ENCODE data around the gene FIP1L1. TPM values are rescaled to one million over a fixed set of nuclear protein-coding genes. Genes with fewer than 3 reads are reported as not detected.

Gene FIP1L1
- total RNA-seq, 1 donor from 2014 or later, result 56.6 TPM

GRCh38 chr4:53421791-53422190 lies 44.4 kb downstream of the FIP1L1 start:
- no peaks in the 10 kb centered on the region for H3K36me3 ChIP-seq (ENCODE audit: control insufficient read depth, insufficient read depth, low read length)
- H3K27me3 ChIP-seq (ENCODE audit: control insufficient read depth, insufficient read depth, low read length), result no peaks in the 10 kb centered on the region
- H3K4me3 ChIP-seq (ENCODE audit: low read depth, low read length), result no peak overlapping the region
- TF ChIP-seq CTCF (IDR thresholded peaks at IDR 0.05; ENCODE audit: insufficient read depth, low read length, poor library complexity, severe bottlenecking), result no peak
- DNase-seq (ENCODE audit: low read depth), result no peak

- Histone ChIP-seq H3K27me3 (ENCODE audit: control insufficient read depth, insufficient read depth, low read length) (no peaks in the 10 kb centered on the region), H3K4me3 (ENCODE audit: low read depth, low read length) (no peak overlapping the region), H3K36me3 (ENCODE audit: control insufficient read depth, insufficient read depth, low read length) (no peaks in the 10 kb centered on the region)
- TF ChIP-seq CTCF (IDR thresholded peaks at IDR 0.05; ENCODE audit: insufficient read depth, low read length, poor library complexity, severe bottlenecking), result no peak
- DNase-seq (ENCODE audit: low read depth), result no peak
These were observed 44.9 kb downstream of the FIP1L1 start for GRCh38 chr4:53422367-53422766.

- H3K36me3 ChIP-seq (ENCODE audit: control insufficient read depth, insufficient read depth, low read length), result no peaks in the 10 kb centered on the region
- no peak for TF ChIP-seq CTCF (IDR thresholded peaks at IDR 0.05; ENCODE audit: insufficient read depth, low read length, poor library complexity, severe bottlenecking)
- no peaks in the 10 kb centered on the region for H3K27me3 ChIP-seq (ENCODE audit: control insufficient read depth, insufficient read depth, low read length)
- H3K4me3 ChIP-seq (ENCODE audit: low read depth, low read length), result no peak overlapping the region
- DNase-seq (ENCODE audit: low read depth), result no peak
These were observed 46.8 kb downstream of the FIP1L1 start for GRCh38 chr4:53424280-53424679.

DNA sequence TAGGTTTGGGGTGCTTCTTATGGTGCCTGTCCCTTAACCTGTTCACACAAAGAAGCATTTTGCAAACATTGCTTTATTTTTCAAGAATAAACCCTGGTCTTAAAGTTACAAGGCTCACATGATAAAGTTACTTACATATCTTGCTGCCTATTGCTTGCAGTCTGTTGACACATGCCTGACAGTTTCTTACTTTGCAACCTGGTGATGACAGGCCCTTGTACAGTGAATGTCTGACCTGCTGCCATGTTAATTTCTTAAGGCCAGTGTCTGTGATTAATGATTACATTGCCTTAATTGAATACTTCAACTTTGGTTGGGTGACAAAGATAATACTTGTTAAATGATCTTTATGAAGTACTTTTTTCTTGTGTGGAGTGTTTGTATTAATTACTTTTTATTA lies 49.9 kb downstream of the FIP1L1 start:
- DNase-seq (ENCODE audit: low read depth), result no peak
- no peak overlapping the region for H3K4me3 ChIP-seq (ENCODE audit: low read depth, low read length)
- TF ChIP-seq CTCF (IDR thresholded peaks at IDR 0.05; ENCODE audit: insufficient read depth, low read length, poor library complexity, severe bottlenecking), result no peak
- no peaks in the 10 kb centered on the region for H3K36me3 ChIP-seq (ENCODE audit: control insufficient read depth, insufficient read depth, low read length)
- H3K27me3 ChIP-seq (ENCODE audit: control insufficient read depth, insufficient read depth, low read length), result no peaks in the 10 kb centered on the region

DNA sequence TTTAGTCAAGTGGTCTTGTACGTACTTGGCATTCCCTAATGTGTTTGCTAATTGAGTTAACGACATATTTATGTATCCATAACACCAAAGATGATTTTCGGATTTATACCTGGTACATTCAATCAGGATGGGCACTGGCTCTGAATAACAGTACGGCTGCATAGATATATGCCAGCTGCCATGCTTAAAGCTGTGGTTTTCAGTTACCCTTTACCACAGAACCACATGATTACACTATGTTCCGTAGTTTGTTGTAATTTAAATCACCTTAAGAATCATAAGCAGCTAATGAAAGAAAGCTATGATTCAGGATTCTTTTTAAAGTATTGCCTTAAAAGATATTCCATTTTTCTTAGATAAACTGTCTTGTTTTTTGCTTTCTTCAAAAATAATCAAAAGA lies 53.6 kb downstream of the FIP1L1 start:
- no peak for TF ChIP-seq CTCF (IDR thresholded peaks at IDR 0.05; ENCODE audit: insufficient read depth, low read length, poor library complexity, severe bottlenecking)
- no peaks in the 10 kb centered on the region for H3K36me3 ChIP-seq (ENCODE audit: control insufficient read depth, insufficient read depth, low read length)
- no peak for DNase-seq (ENCODE audit: low read depth)

DNA sequence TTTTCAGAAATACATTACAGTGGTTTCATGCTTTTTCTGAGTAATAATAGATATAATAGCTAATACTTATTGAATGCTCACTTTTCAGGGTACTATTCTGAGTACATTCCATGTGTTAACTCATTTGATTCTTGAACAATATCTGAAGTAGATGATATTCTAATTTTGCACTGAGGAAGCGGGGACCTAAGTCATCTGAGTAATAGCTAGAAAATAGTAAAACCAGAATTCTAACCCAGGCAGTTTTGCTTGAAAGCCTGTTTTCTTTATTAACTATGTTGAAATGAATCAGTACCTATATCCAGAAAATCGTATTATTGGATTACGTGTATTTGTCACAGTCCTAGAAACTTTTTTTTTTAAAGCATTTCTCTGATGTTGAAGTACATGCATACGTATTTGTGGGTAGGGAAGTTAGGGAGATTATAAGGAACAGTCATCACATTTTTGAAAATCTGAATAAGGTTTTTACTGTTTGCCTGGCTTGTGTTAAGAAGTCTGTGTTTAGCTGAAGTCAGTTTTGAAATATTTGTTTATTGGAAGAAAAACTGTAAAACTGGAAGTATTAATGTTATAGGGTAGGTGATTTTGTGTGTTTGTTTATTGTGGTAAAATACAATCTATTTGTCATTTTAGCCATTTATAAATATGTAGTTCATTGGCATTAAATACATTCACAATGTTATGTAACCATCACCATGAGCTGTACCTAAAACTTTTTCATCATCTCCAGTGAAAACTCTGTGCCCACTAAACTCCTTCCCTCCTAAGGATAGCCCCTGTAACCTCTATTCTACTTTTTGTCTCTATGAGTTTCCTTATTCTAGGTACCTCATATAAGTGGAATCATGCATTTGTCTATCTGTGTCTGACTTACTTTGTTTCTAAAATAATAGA lies 55.3 kb downstream of the FIP1L1 start:
- no peak for DNase-seq (ENCODE audit: low read depth)
- no peak for TF ChIP-seq CTCF (IDR thresholded peaks at IDR 0.05; ENCODE audit: insufficient read depth, low read length, poor library complexity, severe bottlenecking)
- no peaks in the 10 kb centered on the region for H3K27me3 ChIP-seq (ENCODE audit: control insufficient read depth, insufficient read depth, low read length)
- no peaks in the 10 kb centered on the region for H3K36me3 ChIP-seq (ENCODE audit: control insufficient read depth, insufficient read depth, low read length)
- no peak overlapping the region for H3K4me3 ChIP-seq (ENCODE audit: low read depth, low read length)

More for the DNA sequence above, 53.6 kb downstream of the FIP1L1 start:
- Histone ChIP-seq H3K27me3 (ENCODE audit: control insufficient read depth, insufficient read depth, low read length) (no peaks in the 10 kb centered on the region), H3K4me3 (ENCODE audit: low read depth, low read length) (no peak overlapping the region)

Measured in kidney epithelial cell (primary cell).